ENCODE measurements around the gene GOLGA8M.
"Not testable (repeated sequence)": the region's sequence is repeated elsewhere in the genome, so short reads cannot be mapped to it uniquely, and the experiment has no call there.

GOLGA8M gene

DNA sequence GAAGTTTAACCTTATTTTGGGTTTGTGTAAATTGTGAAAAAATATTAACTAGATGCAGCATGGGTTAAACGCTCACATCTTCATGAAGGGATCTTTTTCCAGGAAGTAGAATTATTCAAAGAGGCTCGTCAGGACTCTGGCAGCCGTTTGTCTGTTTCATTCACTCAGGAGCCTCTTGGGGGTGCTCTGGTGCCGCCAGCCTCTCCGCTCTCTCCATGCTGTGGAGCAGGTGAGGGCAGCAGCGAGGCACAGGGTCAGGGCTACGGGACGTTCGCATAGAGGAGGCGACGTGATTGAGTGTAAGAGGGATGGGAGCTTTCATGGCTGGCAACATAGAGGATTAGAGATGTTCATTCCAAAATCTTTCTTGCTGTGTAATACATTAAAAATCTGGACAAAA, 48.5 kb downstream of the GOLGA8M start:
- DNase-seq; intact Hi-C loops (cut with DNase I): not testable (repeated sequence)

DNA sequence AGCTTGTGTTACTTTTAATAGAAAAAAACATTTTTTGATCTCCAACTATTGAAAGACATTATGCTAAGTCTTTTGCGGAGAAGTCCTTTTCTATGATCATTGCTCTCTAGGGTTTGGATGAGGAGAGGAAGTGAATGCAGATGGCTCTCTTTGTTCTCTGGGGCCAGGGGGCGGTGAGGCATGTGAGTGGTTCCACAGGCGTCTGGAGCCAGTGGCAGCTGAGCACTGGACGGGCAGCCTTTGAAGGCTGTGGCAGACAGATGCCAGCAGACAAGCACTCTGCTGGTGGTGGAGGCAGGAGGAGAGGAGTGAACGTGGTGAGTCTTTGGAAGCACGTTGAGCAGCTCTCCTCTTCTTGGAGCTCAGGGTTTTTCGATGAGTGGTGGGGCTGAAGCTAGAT, 51.5 kb downstream of the GOLGA8M start:
- intact Hi-C loops (cut with DNase I): not testable (repeated sequence)

DNA sequence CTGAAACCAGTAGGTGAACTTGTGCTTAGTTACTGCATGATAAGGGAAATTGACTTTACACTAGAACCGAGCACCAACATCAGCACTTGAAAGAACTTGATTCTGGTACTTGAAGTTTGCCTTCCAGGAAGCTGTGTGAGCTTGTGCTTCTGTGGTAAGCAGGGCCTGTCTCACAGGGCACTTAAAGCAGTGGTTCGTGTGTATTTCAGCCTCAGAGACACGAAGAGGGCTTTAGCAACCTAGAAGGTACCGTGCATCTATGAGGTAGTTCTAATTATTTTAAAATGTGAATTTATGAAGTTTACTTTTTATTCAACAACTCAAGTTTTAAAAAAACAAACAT, 56.2 kb downstream of the GOLGA8M start:
- DNase-seq; intact Hi-C loops (cut with DNase I): not testable (repeated sequence)

More for the DNA sequence above, 51.5 kb downstream of the GOLGA8M start:
- DNase-seq: not testable (repeated sequence)

DNA sequence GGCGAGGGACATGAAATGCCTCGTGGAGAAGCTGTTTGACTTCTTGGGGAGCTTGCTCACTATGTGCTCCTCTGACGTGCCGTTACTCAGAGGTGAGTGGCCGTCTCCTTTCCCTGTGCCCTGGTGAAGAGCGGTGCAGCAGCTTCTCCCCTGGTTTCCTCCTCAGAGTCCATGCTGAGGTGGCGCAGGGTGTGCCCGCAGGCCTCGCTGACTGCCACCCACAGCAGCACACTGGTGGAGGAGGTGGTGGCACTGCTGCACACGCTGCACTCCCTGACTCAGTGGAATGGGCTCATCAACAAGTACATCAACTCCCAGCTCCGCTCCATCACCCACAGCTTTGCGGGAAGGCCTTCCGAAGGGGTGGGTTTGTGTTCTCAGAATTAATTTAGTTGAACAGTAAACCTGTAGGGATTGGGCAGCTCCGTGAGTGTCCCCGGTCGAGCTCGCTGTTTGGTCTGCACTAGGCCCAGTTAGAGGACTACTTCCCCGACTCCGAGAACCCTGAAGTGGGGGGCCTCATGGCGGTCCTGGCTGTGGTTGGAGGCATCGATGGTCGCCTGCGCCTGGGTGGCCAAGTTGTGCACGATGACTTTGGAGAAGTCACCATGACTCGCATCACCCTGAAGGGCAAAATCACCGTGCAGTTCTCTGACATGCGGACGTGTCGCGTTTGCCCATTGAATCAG, 56.7 kb downstream of the GOLGA8M start:
- intact Hi-C loops (cut with DNase I): not testable (repeated sequence)
- DNase-seq: peak in 2 of 10 donors; percentile 42 to 65

DNA sequence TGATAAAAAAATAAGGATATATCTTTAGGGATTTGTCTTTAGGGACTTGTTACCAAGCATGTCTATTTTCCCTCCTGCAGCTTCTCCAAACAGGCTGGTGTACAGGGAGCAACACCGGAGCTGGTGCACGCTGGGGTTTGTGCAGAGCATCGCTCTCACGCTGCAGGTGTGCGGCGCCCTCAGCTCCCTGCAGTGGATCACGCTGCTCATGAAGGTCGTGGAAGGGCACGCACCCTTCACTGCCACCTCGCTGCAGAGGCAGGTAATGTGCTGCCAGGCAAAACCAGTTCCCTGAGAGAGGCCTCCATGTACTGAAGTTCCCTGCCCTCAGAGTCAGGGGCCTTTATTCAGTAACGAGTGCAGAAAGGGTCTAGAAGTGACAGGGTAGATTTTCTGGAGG, 58.0 kb downstream of the GOLGA8M start:
- DNase-seq; intact Hi-C loops (cut with DNase I): not testable (repeated sequence)

DNA sequence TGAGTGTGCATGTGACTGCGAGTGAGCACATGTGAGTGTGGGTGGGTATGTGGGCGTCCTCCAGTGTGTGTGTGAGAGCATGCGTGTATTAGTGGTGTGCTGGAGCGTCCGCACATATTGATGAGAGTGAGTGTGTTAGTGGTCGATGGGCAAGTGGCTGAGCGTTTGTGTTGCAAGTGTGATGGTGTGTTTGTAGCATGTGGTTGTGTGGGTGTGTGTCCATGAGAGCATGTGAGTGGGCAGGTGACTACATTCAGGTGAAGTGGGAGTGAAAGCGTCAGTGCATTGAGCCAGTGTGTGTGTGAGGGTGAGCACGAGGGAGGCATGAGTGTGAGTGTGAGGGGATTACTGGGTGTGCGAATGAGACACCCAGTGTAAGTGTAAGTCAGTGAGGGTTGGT, 59.7 kb downstream of the GOLGA8M start:
- peak in 1 of 10 donors; percentile 24 for DNase-seq
- intact Hi-C loops (cut with DNase I): not testable (repeated sequence)
